Fibroblast of mammary gland (primary cell): Measurements from ENCODE around the gene GUK1.

Source experiments
- DNase-seq: peaks from one replicate; pipeline ENCODE4 v3.0.0-alpha.2; 2010; ENCODE audit warnings: low read depth
- H3K4me3 ChIP-seq: 2 replicates; pipeline ENCODE4 v1.5.1; 2011; ENCODE audit warnings: low read depth, mild to moderate bottlenecking, low read length, moderate library complexity; ENCODE audit not compliant: control insufficient read depth
- CTCF ChIP-seq: conservative IDR thresholded peaks from 2 replicates; pipeline ENCODE4 v1.5.1; 2011; ENCODE audit warnings: low read depth, low read length, inconsistent platforms; ENCODE audit not compliant: control insufficient read depth, insufficient read depth

The GUK1 gene

GRCh38 chr1:228117335-228117734 lies 22.7 kb upstream of the GUK1 start:
- H3K4me3 ChIP-seq, result no peak overlapping the region
- no peak for DNase-seq
- TF ChIP-seq CTCF, result no peak

- no peak overlapping the region for H3K4me3 ChIP-seq
- no peak for TF ChIP-seq CTCF
- DNase-seq, result no peak
These were observed 22.0 kb upstream of the GUK1 start for GRCh38 chr1:228118040-228118439.

GRCh38 chr1:228120351-228120750 lies 19.7 kb upstream of the GUK1 start:
- no peak overlapping the region for H3K4me3 ChIP-seq
- no peak for TF ChIP-seq CTCF
- DNase-seq, result no peak

GRCh38 chr1:228120857-228121489 lies 19.1 kb upstream of the GUK1 start:
- no peak overlapping the region for H3K4me3 ChIP-seq
- DNase-seq, result peak; percentile 50
- no peak for TF ChIP-seq CTCF

- DNase-seq, result no peak
- H3K4me3 ChIP-seq, result no peak overlapping the region
- no peak for TF ChIP-seq CTCF
These were observed 17.1 kb upstream of the GUK1 start for GRCh38 chr1:228122921-228123441.

GRCh38 chr1:228123505-228123904 lies 16.6 kb upstream of the GUK1 start:
- TF ChIP-seq CTCF, result no peak
- no peak overlapping the region for H3K4me3 ChIP-seq
- DNase-seq, result no peak
